ENCODE results near the gene AHSG.
"Not testable (repeated sequence)": the region's sequence is repeated elsewhere in the genome, so short reads cannot be mapped to it uniquely, and the experiment has no call there.

AHSG gene

GRCh38 chr3:186612721-186613636 lies at the start of gene AHSG:
Gene AHSG, plus strand, starts transcription at chr3:186613060. Its CDS starts 82 bp downstream, at chr3:186613142.
- no peak for DNase-seq

GRCh38 chr3:186564586-186564985 lies 48.3 kb upstream of the AHSG start:
- DNase-seq, result no peak

- no peak for DNase-seq
These were observed 46.1 kb upstream of the AHSG start for GRCh38 chr3:186566772-186567071.

GRCh38 chr3:186567072-186567921 lies 45.6 kb upstream of the AHSG start, which contains the start of gene TBCCD1:
Gene TBCCD1, minus strand, starts transcription at chr3:186567339. Its CDS starts 3,010 bp downstream, at chr3:186564329.
- peak; percentile 94 for DNase-seq

- DNase-seq, result not testable (repeated sequence)
These were observed 43.5 kb upstream of the AHSG start for GRCh38 chr3:186569361-186569760.

GRCh38 chr3:186569779-186570095 lies 43.1 kb upstream of the AHSG start:
- no peak for DNase-seq

GRCh38 chr3:186570096-186570940 lies 42.5 kb upstream of the AHSG start, which contains the start of gene DNAJB11:
Gene DNAJB11, plus strand, starts transcription at chr3:186570720. Its CDS starts 178 bp downstream, at chr3:186570898.
- peak; percentile 96 for DNase-seq

GRCh38 chr3:186570941-186571643 lies 41.8 kb upstream of the AHSG start:
- DNase-seq, result no peak

- DNase-seq, result no peak
These were observed 41.2 kb upstream of the AHSG start for GRCh38 chr3:186571644-186572013.

GRCh38 chr3:186577521-186577920 lies 35.3 kb upstream of the AHSG start:
- DNase-seq, result no peak

- DNase-seq, result no peak
These were observed 32.1 kb upstream of the AHSG start for GRCh38 chr3:186580785-186581184.

- no peak for DNase-seq
These were observed 30.3 kb upstream of the AHSG start for GRCh38 chr3:186582541-186582940.

GRCh38 chr3:186583831-186584230 lies 29.0 kb upstream of the AHSG start:
- no peak for DNase-seq

GRCh38 chr3:186586245-186586644 lies 26.6 kb upstream of the AHSG start:
- not testable (repeated sequence) for DNase-seq

- no peak for DNase-seq
These were observed 25.7 kb upstream of the AHSG start for GRCh38 chr3:186587183-186587582.

- DNase-seq, result no peak
These were observed 24.2 kb upstream of the AHSG start for GRCh38 chr3:186588632-186589031.

GRCh38 chr3:186589121-186589520 lies 23.7 kb upstream of the AHSG start:
- no peak for DNase-seq

GRCh38 chr3:186589856-186590579 lies 22.8 kb upstream of the AHSG start:
- no peak for DNase-seq

GRCh38 chr3:186590580-186591295 lies 22.1 kb upstream of the AHSG start:
- no peak for DNase-seq

- no peak for DNase-seq
These were observed 20.2 kb upstream of the AHSG start for GRCh38 chr3:186592682-186593081.

- DNase-seq, result no peak
These were observed 19.0 kb upstream of the AHSG start for GRCh38 chr3:186593862-186594261.
